H9 (cell line): ENCODE results near the gene CDH4. TPM values are rescaled to one million over a fixed set of nuclear protein-coding genes. Genes with fewer than 3 reads are reported as not detected.

Experiments
- DNase-seq: peaks from one replicate; pipeline ENCODE4 v3.0.0-alpha.2; 2017
- H2AFZ ChIP-seq: one replicate; pipeline ENCODE4 v1.6.1; 2013; ENCODE audit warnings: mild to moderate bottlenecking, low read length, control low read depth, moderate library complexity
- H2AK5ac ChIP-seq: 2 replicates; pipeline ENCODE4 v1.6.1; 2013; ENCODE audit warnings: low read length, control low read depth, mixed read lengths; ENCODE audit not compliant: insufficient read length
- H2BK120ac ChIP-seq: one replicate; pipeline ENCODE4 v1.6.1; 2013; ENCODE audit warnings: low read depth, mild to moderate bottlenecking, low read length, control low read depth, inconsistent platforms; ENCODE audit not compliant: poor library complexity, severe bottlenecking
- H2BK12ac ChIP-seq: 2 replicates; pipeline ENCODE4 v1.6.1; 2013; ENCODE audit warnings: low read length, control low read depth, mixed read lengths, low read depth; ENCODE audit not compliant: insufficient read length
- H2BK15ac ChIP-seq: 2 replicates; pipeline ENCODE4 v1.6.1; 2013; ENCODE audit warnings: low read depth, low read length, control low read depth
- H2BK20ac ChIP-seq: one replicate; pipeline ENCODE4 v1.6.1; 2013; ENCODE audit warnings: low read depth, mild to moderate bottlenecking, low read length, control low read depth, inconsistent platforms; ENCODE audit not compliant: poor library complexity, severe bottlenecking
- H2BK5ac ChIP-seq: 2 replicates; pipeline ENCODE4 v1.6.1; 2013; ENCODE audit warnings: low read length, control low read depth, mixed read lengths; ENCODE audit not compliant: insufficient read length
- H3K14ac ChIP-seq: 2 replicates; pipeline ENCODE4 v1.6.1; 2013; ENCODE audit warnings: low read length, control low read depth; ENCODE audit not compliant: insufficient read depth
- H3K18ac ChIP-seq: 2 replicates; pipeline ENCODE4 v1.6.1; 2013; ENCODE audit warnings: low read depth, mild to moderate bottlenecking, mixed read lengths, low read length, control low read depth; ENCODE audit not compliant: insufficient read length
- H3K23ac ChIP-seq: 2 replicates; pipeline ENCODE4 v1.6.1; 2013; ENCODE audit warnings: low read length, control low read depth, mixed read lengths, low read depth; ENCODE audit not compliant: insufficient read length
- H3K23me2 ChIP-seq: 2 replicates; pipeline ENCODE4 v1.6.1; 2013; ENCODE audit warnings: low read depth, mild to moderate bottlenecking, mixed read lengths, low read length, control low read depth; ENCODE audit not compliant: insufficient read length, poor library complexity, severe bottlenecking
- H3K27ac ChIP-seq: 2 replicates; pipeline ENCODE4 v1.5.1; 2013; ENCODE audit warnings: low read length, control low read depth, mixed read lengths, low read depth; ENCODE audit not compliant: insufficient read length
- H3K27me3 ChIP-seq: 2 replicates; pipeline ENCODE4 v1.6.1; 2013; ENCODE audit warnings: low read length, control low read depth, inconsistent platforms; ENCODE audit not compliant: insufficient read depth
- H3K4ac ChIP-seq: 2 replicates; pipeline ENCODE4 v1.6.1; 2013; ENCODE audit warnings: low read depth, mild to moderate bottlenecking, control low read depth, inconsistent platforms, low read length, moderate library complexity
- H3K4me1 ChIP-seq: 2 replicates; pipeline ENCODE4 v1.6.1; 2013; ENCODE audit warnings: low read length, control low read depth, inconsistent platforms; ENCODE audit not compliant: insufficient read depth
- H3K4me2 ChIP-seq: 2 replicates; pipeline ENCODE4 v1.6.1; 2013; ENCODE audit warnings: low read length, control low read depth, mixed read lengths; ENCODE audit not compliant: insufficient read length, insufficient read depth
- H3K56ac ChIP-seq: 2 replicates; pipeline ENCODE4 v1.6.1; 2013; ENCODE audit warnings: low read depth, mild to moderate bottlenecking, mixed read lengths, low read length, control low read depth; ENCODE audit not compliant: insufficient read length
- H3K79me1 ChIP-seq: 2 replicates; pipeline ENCODE4 v1.6.1; 2013; ENCODE audit warnings: low read depth, mild to moderate bottlenecking, moderate library complexity, low read length, control low read depth, inconsistent platforms; ENCODE audit not compliant: insufficient read depth, poor library complexity, severe bottlenecking
- H3K79me2 ChIP-seq: 2 replicates; pipeline ENCODE4 v1.6.1; 2013; ENCODE audit warnings: low read length, control low read depth, inconsistent platforms; ENCODE audit not compliant: insufficient read depth
- H3K9ac ChIP-seq: 2 replicates; pipeline ENCODE4 v1.6.1; 2013; ENCODE audit warnings: low read length, control low read depth, mixed read lengths; ENCODE audit not compliant: insufficient read length; ENCODE audit errors: extremely low read depth
- H3K9me3 ChIP-seq: one replicate; pipeline ENCODE4 v1.6.1; 2013; ENCODE audit warnings: low read depth, low read length, inconsistent platforms; ENCODE audit not compliant: control insufficient read depth
- H3T11ph ChIP-seq: one replicate; pipeline ENCODE4 v1.6.1; 2013; ENCODE audit warnings: mild to moderate bottlenecking, low read length, control low read depth, inconsistent platforms
- H4K20me1 ChIP-seq: one replicate; pipeline ENCODE4 v1.6.1; 2013; ENCODE audit not compliant: control insufficient read depth, insufficient read length, insufficient read depth
- H4K5ac ChIP-seq: 2 replicates; pipeline ENCODE4 v1.6.1; 2013; ENCODE audit warnings: low read depth, mild to moderate bottlenecking, mixed read lengths, low read length, control low read depth; ENCODE audit not compliant: insufficient read length
- H4K8ac ChIP-seq: replicated peaks from 2 replicates; pipeline ENCODE4 v1.6.1; 2013; ENCODE audit warnings: low read length, control low read depth, mixed read lengths, low read depth; ENCODE audit not compliant: insufficient read length
- H4K91ac ChIP-seq: 2 replicates; pipeline ENCODE4 v1.6.1; 2013; ENCODE audit warnings: low read depth, mild to moderate bottlenecking, moderate library complexity, mixed read lengths, low read length, control low read depth; ENCODE audit not compliant: insufficient read length
- H3K27ac Mint-ChIP-seq, 3 experiments: 2 replicates in 2 of 3; 3 replicates in 1 of 3; pipeline ENCODE4 v1.8.0; 2020 to 2021; ENCODE audit warnings: mixed read lengths in 3 of 3, mild to moderate bottlenecking in 1 of 3, moderate library complexity in 1 of 3
- H3K27me3 Mint-ChIP-seq: 2 replicates; pipeline ENCODE4 v1.8.0; 2021; ENCODE audit warnings: low read depth, mild to moderate bottlenecking, moderate library complexity, mixed read lengths
- H3K36me3 Mint-ChIP-seq, 3 experiments: 2 replicates in 2 of 3; 3 replicates in 1 of 3; pipeline ENCODE4 v1.8.0; 2020 to 2021; ENCODE audit warnings: low read depth in 3 of 3, mixed read lengths in 3 of 3; ENCODE audit not compliant: insufficient read depth in 1 of 3
- H3K4me1 Mint-ChIP-seq, 2 experiments: 2 replicates each; pipeline ENCODE4 v1.8.0; 2020; ENCODE audit warnings: mixed read lengths in 2 of 2
- H3K4me3 Mint-ChIP-seq, 2 experiments: 2 replicates in 1 of 2; 3 replicates in 1 of 2; pipeline ENCODE4 v1.8.0; 2020 to 2021; ENCODE audit warnings: mild to moderate bottlenecking in 2 of 2, mixed read lengths in 2 of 2, moderate library complexity in 1 of 2
- H3K9me3 Mint-ChIP-seq, 2 experiments: 2 replicates in 1 of 2; 3 replicates in 1 of 2; pipeline ENCODE4 v1.8.0; 2020; ENCODE audit warnings: mild to moderate bottlenecking in 2 of 2, mixed read lengths in 2 of 2, moderate library complexity in 1 of 2
- CTCF ChIP-seq: fragments of 200-600 bp; sonication (generic); conservative IDR thresholded peaks from 3 replicates; pipeline ENCODE4 v1.8.0; 2021; ENCODE audit warnings: antibody characterized with exemption, mild to moderate bottlenecking
- WGBS: extraction: QIAGEN DNeasy Blood & Tissue Kit; methylation state at CpG from one replicate; pipeline ENCODE4 v1.1.7; 2013; ENCODE audit warnings: missing lambda C conversion rate, low lambda C conversion rate, mixed read lengths; ENCODE audit not compliant: insufficient read length; ENCODE audit errors: extremely low coverage; 5-methylcytosine and 5-hydroxymethylcytosine counted together
- total RNA-seq: library from RNA; stranded (reverse); gene quantifications from 2 replicates; pipeline ENCODE4 v1.2.1, GENCODE V29; 2021

The CDH4 gene
- total RNA-seq, 1 experiment from 2014 or later = 3.0 TPM

GRCh38 chr20:61576372-61576771 lies 324.3 kb downstream of the CDH4 start:
- H3K27ac ChIP-seq = no peak overlapping the region
- no peak overlapping the region for H3T11ph ChIP-seq
- H3K4ac ChIP-seq = no peak overlapping the region
- Mint-ChIP-seq H3K36me3 (no peaks in the 10 kb centered on the region; a peak in 2 of 7 replicates), H3K4me3 (no peak overlapping the region), H3K4me1 (0 out of 4 replicates have a peak, but pooled peaks cover 0 to under 1% of the 10 kb centered on the region in 2 experiments), H3K27me3 (peaks cover 16% of the 10 kb centered on the region), H3K27ac (no peak overlapping the region), H3K9me3 (no peaks in the 10 kb centered on the region; a peak in 1 of 5 replicates)
- H3K9ac ChIP-seq = no peak overlapping the region
- H3K56ac ChIP-seq = no peak overlapping the region
- DNase-seq = no peak
- H3K18ac ChIP-seq = no peak overlapping the region
- H3K27me3 ChIP-seq = peaks cover 2% of the 10 kb centered on the region; the same call in 1 of the 2 replicates
- no peak for TF ChIP-seq CTCF
- H4K5ac ChIP-seq = no peak overlapping the region
- H4K91ac ChIP-seq = no peak overlapping the region
- no peak overlapping the region for H2BK5ac ChIP-seq
- no peaks in the 10 kb centered on the region for H3K23me2 ChIP-seq
- no peak overlapping the region for H2AFZ ChIP-seq
- no peak overlapping the region for H2BK120ac ChIP-seq
- no peak overlapping the region for H2BK12ac ChIP-seq
- H3K9me3 ChIP-seq = no peaks in the 10 kb centered on the region
- no peak overlapping the region for H4K8ac ChIP-seq
- H3K4me2 ChIP-seq = no peak overlapping the region
- no peak overlapping the region for H2BK15ac ChIP-seq
- no peaks in the 10 kb centered on the region for H3K79me2 ChIP-seq
- no peaks in the 10 kb centered on the region for H3K79me1 ChIP-seq
- no peak overlapping the region for H2AK5ac ChIP-seq
- WGBS = no CpG with 5 or more reads among the region's 5 CpGs
- no peak overlapping the region for H2BK20ac ChIP-seq
- no peak overlapping the region for H3K23ac ChIP-seq
- no peaks in the 10 kb centered on the region for H4K20me1 ChIP-seq
- H3K14ac ChIP-seq = no peak overlapping the region
- no peaks in the 10 kb centered on the region for H3K4me1 ChIP-seq
